DMS79 (cell line): ENCODE results near the gene PRKAR2B.
"Not testable (repeated sequence)": the region's sequence is repeated elsewhere in the genome, so short reads cannot be mapped to it uniquely, and the experiment has no call there.

Source experiments
- DNase-seq: peaks from one replicate; lab custom pipeline; 2025; lab: John Stamatoyannopoulos, UW

PRKAR2B gene

DNA sequence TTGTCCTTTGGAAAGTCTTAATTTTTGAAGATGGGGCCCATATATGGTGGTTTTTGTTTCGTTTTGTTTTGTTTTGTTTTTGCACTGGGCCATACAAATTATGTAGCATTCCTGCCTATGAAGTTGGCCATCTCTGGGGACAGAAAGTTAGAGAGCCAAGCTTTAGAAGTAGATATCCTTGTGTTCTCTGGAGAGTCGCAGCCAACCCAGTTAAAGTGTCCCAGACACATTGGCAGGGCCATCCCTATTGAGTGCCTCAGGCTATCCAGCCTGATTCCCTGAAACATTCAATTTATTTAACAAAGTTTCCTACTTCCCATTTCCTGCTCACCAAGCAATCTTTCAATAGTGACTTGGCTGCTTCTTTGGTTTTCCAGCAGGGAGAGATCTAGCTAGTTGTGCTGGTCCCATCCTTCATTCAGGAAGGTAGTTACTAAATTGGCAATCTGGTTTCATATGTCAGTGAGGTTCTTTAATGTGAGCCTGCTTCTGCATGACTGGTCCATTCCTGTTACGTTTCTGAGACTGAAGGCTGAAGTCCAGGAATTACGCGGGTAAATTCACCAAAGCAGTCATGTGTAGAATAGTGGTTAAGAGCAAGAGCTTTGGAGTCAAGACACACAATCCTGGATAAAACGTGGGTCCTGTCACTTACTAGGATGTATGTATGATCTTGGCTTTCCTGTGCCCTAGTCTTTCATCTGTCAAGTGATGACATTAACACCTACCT lies 75.0 kb downstream of the PRKAR2B start:
- no peak for DNase-seq

DNA sequence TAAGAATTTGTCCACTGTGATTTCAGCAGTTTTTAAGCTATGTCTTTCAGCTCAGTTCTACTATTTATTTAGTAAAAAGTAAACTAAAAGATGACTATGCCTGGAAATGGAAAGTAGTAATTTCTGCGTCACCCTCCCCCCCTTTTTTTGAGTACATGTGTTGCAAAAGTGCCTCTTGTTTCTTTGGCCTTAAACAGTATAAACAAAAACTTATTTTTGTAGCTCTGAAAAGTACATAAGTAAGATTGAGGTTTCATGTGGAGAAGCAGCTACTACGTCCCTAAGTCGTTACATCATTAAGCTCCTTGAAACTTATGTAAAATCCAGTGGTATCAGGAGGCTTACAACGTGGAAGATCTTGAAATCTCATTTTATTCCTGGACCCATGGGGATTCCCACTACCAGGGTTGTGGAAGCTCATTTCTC lies 78.0 kb downstream of the PRKAR2B start:
- DNase-seq: no peak

DNA sequence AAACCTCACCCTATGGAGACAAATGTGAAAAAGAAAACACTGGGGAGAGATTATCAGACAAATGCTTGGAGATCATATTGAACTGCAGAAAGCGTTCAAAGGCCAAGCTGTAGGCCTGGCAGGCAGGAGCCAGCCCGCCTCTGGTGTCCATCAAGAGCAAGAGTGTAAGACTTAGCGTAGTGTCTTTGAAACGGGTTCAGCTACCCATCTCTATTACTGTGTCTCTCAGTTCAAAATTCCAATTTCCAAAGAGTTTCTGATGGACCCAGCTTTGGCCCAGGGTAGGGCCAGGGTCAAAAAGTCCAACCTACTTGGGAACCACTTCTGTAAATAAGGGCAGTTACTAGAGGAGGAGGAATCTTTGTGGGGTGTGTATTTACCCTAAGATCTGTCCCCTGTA lies 78.9 kb downstream of the PRKAR2B start:
- no peak for DNase-seq

- DNase-seq: peak; percentile 74
These were observed 81.0 kb downstream of the PRKAR2B start for GRCh38 chr7:107125475-107125874.

DNA sequence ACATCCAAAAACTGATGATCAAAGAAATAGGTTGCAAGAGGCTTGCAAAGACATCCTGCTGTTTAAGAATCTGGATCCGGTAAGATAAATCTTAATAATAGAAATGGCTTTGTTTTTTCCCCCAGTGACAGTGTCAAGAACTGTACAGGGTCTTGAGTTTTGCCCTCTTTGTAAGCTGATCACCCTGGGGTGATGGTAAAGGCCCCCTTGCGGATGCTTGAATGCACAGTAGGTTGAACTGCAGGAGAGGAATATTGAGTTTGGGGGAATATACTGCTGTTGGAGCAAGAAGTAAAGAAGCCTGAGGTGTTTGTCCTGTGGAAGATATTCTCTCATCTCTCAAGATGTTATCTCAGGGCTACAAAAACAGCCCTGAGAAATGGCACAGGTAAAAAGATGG lies 83.7 kb downstream of the PRKAR2B start:
- DNase-seq: no peak

GRCh38 chr7:107128748-107129147 lies 84.2 kb downstream of the PRKAR2B start:
- DNase-seq: no peak

- no peak for DNase-seq
These were observed 86.1 kb downstream of the PRKAR2B start for GRCh38 chr7:107130487-107131220.

DNA sequence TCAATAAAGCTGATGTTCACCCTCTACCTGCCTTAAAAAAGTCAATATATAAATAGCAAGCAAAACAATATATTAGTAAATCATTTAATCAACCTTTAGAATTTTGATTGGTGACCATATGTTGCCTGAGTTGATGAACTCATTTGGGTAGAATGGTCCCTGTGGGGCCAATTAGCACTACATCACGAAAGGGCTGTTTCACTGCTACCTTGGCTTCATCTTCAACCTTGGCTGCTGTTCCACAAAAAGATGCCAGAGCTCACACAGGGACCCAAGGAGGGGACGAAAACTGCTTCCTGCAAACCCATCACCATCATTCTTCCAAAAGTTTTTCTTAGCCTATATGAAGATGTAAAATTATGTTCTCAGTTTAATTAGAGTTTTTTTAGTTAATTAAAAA lies 88.9 kb downstream of the PRKAR2B start:
- no peak for DNase-seq

GRCh38 chr7:107138696-107139420 lies 94.4 kb downstream of the PRKAR2B start:
- DNase-seq: no peak

DNA sequence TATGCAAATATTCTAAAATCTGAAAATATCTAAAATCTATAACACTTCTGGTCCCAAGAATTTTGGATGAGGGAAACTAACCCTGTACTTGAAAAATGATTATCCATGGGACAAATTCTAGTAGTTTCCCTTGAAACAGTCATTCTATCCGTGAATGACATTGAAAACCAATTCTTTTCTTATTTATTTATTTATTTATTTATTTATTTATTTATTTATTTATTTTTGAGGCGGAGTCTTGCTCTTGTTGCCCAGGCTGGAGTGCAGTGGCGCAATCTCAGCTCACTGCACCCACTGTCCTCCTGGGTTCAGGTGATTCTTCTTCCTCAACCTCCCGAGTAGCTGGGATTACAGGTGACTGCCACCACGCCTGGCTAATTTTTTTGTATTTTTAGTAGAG lies 99.4 kb downstream of the PRKAR2B start:
- DNase-seq: not testable (repeated sequence)

DNA sequence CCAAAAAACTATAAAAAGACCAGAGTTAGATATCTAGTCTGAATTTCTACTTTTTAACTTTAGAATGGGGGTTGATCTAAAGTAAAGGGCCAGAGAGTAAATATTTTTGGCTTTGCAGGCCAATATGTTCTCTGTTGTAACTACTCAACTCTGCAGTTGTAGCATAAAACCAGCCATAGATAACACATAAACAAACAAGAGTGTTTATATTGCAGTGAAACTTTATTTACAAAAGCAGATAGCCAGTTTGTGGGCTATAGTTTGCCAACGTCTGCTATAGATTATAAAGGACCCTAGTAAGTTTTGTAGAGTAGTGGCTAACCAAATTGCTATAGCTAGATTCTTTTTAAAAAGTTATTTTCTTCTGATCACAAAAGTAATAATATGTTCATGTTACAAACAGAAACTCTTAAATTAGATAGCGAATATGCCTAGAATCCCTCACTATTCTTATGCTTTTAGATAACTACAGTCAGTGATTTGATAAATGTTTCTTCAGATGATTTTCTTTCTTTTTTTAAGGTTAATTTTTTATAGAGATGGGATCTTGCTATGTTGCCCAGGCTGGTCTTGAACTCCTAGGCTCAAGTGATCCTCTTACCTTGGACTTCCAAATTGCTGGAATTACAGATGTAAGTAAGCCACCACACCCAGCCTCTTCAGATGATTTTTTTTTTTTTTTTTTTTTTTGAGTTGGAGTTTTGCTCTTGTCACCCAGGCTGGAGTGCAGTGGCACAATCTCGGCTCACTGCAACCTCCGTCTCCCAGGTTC lies 100.7 kb downstream of the PRKAR2B start:
- no peak for DNase-seq

DNA sequence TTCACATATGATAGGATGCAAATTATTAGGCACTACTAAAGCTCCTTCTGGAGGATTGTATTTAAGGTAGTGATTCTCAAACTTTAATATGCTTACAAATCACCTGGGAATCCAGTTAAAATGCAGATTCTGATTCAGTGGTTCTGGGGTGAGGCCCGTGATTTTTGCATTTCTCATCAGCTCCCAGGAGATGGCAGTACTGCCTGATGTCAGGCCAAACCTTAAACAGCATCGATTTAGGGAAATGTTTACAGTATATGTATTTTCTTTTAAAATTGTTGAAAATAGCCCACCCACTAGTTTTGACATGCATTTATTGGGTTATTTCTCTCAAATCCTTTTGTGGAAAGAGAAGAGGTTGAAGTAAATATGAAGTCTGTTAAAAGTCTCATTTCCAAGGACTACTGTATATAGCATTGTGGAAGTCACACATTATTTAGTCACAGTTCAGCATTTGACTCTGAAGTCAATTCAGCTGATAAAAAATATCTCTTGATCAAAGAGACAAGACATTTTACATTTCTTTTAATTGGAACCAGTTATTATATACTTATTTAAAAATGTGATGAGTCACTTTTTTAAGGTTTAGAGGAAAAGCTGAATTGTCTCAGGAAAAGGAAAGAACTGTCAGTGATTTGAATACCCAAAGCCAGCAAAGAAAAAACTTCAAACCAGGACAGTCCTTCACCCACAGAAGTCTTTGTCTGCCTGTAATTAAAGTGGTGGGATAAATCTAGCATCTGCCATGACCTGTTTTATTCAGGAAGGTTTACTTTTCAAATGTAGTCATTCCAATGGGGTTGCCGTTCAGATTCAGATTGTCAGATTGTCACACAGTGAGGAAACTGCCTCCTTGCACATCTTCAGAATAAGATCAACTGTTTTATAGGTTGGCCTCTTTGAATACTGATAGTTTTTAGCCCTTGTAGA lies 103.2 kb downstream of the PRKAR2B start:
- no peak for DNase-seq

DNA sequence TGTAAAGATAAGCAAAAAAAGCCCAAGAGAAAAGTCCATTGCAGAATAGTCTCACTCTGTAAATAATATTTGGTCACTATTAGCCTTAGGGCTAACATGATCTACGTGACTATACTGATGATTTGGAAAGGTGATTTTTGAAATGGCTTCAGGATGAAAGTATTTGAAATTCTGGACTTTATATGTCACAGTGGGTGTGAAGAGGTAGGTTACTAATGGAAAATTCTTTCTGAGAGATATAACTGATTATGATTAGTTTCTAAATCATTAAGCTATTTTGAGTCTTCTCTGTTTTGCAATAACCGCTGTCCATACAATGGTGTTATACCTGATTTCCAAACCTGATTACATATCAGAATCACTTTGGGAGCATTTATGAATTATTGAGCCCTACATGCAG lies 104.2 kb downstream of the PRKAR2B start:
- no peak for DNase-seq

DNA sequence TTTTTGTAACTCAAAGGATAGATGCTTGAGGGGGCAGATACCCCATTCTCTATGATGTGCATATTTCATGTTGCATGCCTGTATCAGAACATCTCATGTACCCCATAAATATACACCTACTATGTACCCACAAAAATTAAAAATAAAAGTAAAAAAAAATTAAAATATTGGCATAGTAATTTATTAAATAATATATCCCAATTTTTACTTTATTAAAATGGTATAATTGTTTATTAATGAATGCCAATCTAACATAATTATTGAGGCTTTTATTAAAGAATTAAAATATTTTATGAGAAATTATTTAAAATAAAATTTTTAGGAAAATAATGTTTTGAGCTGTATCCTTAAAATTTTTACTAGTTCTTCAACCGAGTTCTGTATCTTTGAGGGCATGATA lies 105.4 kb downstream of the PRKAR2B start:
- DNase-seq: no peak

DNA sequence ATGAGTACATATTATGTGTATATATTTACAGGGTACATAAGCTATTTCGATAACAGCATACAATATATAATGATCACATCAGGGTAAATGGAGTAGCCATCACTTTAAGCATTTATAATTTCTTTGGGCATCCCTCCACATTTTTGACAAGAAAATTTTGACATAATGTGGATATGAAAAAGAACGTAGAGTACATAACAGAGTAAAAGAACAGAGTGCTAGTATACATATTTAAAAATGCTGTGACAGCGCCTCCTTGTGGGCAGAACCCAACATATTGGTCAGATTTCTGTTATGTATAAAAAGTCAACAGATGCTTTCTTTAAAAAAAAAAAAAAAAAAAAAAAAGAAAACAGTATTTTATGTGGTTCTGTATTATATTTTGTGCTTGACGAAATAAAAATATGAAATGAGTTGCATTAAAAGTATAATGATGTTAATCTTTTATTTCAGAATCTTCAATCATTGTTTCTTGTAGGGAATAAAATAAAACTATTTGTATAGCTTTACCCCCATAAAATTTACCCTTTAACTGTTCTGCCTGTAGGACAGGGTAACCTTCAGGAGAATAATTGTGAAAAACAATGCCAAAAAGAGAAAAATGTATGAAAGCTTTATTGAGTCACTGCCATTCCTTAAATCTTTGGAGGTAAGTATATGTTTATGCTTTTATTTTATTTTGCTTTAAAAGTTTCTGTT lies 106.0 kb downstream of the PRKAR2B start:
- peak; percentile 31 for DNase-seq

DNA sequence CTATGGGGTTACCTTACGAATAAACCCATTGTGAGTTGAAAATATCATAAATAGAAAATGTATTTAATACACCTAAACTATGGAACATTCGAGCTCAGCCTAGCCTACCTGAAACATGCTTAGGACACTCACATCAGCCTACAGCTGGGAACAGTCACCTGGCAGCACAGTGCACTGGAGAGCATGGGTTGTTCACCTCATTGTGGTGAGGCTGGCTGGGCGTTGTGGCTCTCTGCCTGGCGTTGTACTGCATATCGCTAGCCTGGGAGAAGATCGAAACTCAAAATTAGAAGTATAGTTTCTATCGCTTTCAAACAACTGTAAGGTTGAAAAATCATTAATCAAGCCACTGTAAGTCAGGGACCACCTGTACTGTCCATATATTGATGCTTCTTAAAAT lies 107.0 kb downstream of the PRKAR2B start:
- no peak for DNase-seq

GRCh38 chr7:107152011-107152410 lies 107.5 kb downstream of the PRKAR2B start:
- DNase-seq: no peak

DNA sequence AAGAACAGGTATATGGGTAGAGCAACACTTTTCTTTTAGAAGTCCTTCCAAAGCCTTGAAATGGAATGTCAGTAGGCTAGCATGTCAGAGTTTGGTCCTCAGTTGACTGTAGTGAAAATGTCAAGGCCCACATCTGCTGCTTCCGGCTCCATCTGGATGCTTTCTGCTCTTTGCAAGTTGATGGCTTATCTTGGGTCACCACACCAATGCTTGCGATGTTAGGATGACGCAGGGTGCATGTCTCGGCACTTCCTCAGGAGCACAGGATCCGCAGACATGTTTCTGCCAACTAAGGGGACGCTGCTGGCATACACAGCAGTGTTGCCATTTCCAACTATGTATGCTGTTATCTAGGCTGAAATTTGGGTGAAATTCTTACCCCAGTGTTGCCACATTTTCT lies 110.3 kb downstream of the PRKAR2B start:
- no peak for DNase-seq

DNA sequence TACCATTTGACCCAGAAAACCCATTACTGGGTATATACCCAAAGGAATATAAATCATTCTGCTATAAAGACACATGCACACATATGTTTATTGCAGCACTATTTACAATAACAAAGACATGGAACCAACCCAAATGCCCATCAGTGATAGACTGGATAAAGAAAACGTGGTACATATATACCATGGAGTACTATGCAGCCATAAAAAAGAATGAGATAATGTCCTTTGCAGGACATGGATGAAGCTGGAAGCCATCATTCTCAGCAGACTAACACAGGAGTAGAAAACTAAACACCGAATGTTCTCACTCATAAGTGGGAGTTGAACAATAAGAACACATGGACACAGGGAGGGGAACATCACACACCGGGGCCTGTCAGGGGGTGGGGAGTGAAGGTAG lies 111.2 kb downstream of the PRKAR2B start:
- DNase-seq: not testable (repeated sequence)

- DNase-seq: no peak
These were observed 112.6 kb downstream of the PRKAR2B start for GRCh38 chr7:107157091-107157490.
